BLaER1 treated with 17β-estradiol and CSF1 and Interleukin-3, amounts not matched to agents 10 nM and 100 nM (cell line): ENCODE results near the gene PRKD1.

ENCODE experiments used
- H3K27ac ChIP-seq, 11 experiments: shearing (Covaris generic); formaldehyde crosslinking; 2 replicates each; pipeline ENCODE4 v1.8.1; 2022
- H3K27me3 ChIP-seq, 11 experiments: shearing (Covaris generic); formaldehyde crosslinking; 2 replicates each; pipeline ENCODE4 v1.8.1; 2022
- H3K36me3 ChIP-seq, 11 experiments: shearing (Covaris generic); formaldehyde crosslinking; 2 replicates each; pipeline ENCODE4 v1.8.1; 2022
- H3K4me1 ChIP-seq, 10 experiments: shearing (Covaris generic); formaldehyde crosslinking; 2 replicates each; pipeline ENCODE4 v1.8.1; 2022
- H3K4me2 ChIP-seq, 11 experiments: shearing (Covaris generic); formaldehyde crosslinking; 2 replicates each; pipeline ENCODE4 v1.8.1; 2022
- H3K4me3 ChIP-seq, 10 experiments: shearing (Covaris generic); formaldehyde crosslinking; 2 replicates each; pipeline ENCODE4 v1.8.1; 2022
- H3K9ac ChIP-seq, 11 experiments: shearing (Covaris generic); formaldehyde crosslinking; 2 replicates each; pipeline ENCODE4 v1.8.1; 2022
- H3K9me3 ChIP-seq, 11 experiments: shearing (Covaris generic); formaldehyde crosslinking; replicated peaks in 1 of 11; 2 replicates each; pipeline ENCODE4 v1.8.1; 2022
- H4K20me1 ChIP-seq, 11 experiments: shearing (Covaris generic); formaldehyde crosslinking; 2 replicates each; pipeline ENCODE4 v1.8.1; 2022
- Cebpa-rat ChIP-seq, 11 experiments: shearing (Covaris generic); IDR thresholded peaks; 2 replicates each; pipeline ENCODE4 v1.8.1; 2022

PRKD1 gene

GRCh38 chr14:29687866-29688265 is 239.8 kb downstream of the PRKD1 start:
- no peaks in the 10 kb centered on the region for H3K27me3 ChIP-seq
- TF ChIP-seq Cebpa-rat (IDR thresholded peaks at IDR 0.05) = no peak
- no peak overlapping the region for H3K4me2 ChIP-seq
- no peaks in the 10 kb centered on the region for H3K36me3 ChIP-seq
- no peaks in the 10 kb centered on the region for H3K4me1 ChIP-seq
- peaks cover 0 to 5% (median 0%) of the 10 kb centered on the region in 11 experiments; a peak in 2 of 22 replicates for H3K9me3 ChIP-seq
- H3K27ac ChIP-seq = no peak overlapping the region
- no peaks in the 10 kb centered on the region for H4K20me1 ChIP-seq
- no peak overlapping the region for H3K4me3 ChIP-seq
- H3K9ac ChIP-seq = no peak overlapping the region

- Histone ChIP-seq H3K4me2 (no peak overlapping the region), H3K27me3 (no peaks in the 10 kb centered on the region), H3K9me3 (peaks cover 0 to 5% (median 0%) of the 10 kb centered on the region in 11 experiments; a peak in 2 of 22 replicates), H4K20me1 (no peaks in the 10 kb centered on the region), H3K36me3 (no peaks in the 10 kb centered on the region), H3K9ac (no peak overlapping the region), H3K4me3 (no peak overlapping the region), H3K27ac (no peak overlapping the region), H3K4me1 (no peaks in the 10 kb centered on the region)
- TF ChIP-seq Cebpa-rat (IDR thresholded peaks at IDR 0.05) = no peak
These were observed 240.4 kb downstream of the PRKD1 start for GRCh38 chr14:29687071-29687765.

DNA sequence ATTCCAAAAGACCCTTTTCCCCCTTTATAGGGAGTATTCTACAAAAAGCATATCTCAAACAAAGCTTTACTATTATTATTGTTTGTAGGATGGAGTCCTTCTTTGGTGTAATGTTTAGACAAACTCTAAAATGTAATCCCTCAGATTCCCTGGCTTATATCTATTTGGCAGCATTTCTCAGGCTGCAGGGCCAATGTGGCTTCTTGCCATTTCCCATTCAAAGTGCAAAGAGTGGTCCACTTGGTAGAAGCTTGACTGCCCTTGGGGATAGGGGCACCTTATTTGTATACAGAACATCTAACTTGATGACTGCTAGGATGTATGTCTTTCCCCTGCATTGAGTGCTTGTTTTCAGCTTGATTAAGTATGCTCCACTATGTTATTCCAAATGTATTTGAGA is 242.7 kb downstream of the PRKD1 start:
- no peaks in the 10 kb centered on the region for H3K36me3 ChIP-seq
- no peak overlapping the region for H3K4me2 ChIP-seq
- TF ChIP-seq Cebpa-rat (IDR thresholded peaks at IDR 0.05) = no peak
- H3K27me3 ChIP-seq = no peaks in the 10 kb centered on the region
- H4K20me1 ChIP-seq = no peaks in the 10 kb centered on the region
- H3K27ac ChIP-seq = no peak overlapping the region
- H3K4me3 ChIP-seq = no peak overlapping the region
- peaks cover 0 to 5% (median 0%) of the 10 kb centered on the region in 11 experiments; a peak in 2 of 22 replicates for H3K9me3 ChIP-seq
- H3K9ac ChIP-seq = no peak overlapping the region
- H3K4me1 ChIP-seq = no peaks in the 10 kb centered on the region

DNA sequence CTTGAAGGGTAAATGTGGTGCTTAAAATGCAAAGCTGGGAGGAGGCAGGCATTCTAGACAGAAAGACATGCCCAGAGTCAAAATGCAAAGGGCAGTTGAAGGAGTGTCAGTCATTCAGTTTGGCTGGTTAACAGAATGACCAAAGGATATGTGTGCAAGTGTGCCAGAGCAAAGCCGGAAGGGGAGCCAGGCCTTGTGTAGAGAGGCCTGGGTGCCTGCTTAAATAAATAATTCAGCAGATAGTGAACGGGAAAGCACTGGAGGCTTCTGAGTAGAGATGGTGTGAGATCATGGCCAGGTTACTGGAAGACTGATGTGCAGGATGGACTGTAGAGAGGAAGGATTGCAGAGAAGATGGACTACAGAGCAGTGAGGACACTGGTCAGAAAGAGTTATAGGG is 244.9 kb downstream of the PRKD1 start:
- no peak for TF ChIP-seq Cebpa-rat (IDR thresholded peaks at IDR 0.05)
- no peaks in the 10 kb centered on the region for H3K36me3 ChIP-seq
- H4K20me1 ChIP-seq = no peaks in the 10 kb centered on the region
- no peaks in the 10 kb centered on the region for H3K9me3 ChIP-seq
- H3K9ac ChIP-seq = no peak overlapping the region
- H3K4me2 ChIP-seq = no peak overlapping the region
- H3K27me3 ChIP-seq = no peaks in the 10 kb centered on the region
- no peak overlapping the region for H3K27ac ChIP-seq
- H3K4me3 ChIP-seq = no peak overlapping the region
- no peaks in the 10 kb centered on the region for H3K4me1 ChIP-seq

DNA sequence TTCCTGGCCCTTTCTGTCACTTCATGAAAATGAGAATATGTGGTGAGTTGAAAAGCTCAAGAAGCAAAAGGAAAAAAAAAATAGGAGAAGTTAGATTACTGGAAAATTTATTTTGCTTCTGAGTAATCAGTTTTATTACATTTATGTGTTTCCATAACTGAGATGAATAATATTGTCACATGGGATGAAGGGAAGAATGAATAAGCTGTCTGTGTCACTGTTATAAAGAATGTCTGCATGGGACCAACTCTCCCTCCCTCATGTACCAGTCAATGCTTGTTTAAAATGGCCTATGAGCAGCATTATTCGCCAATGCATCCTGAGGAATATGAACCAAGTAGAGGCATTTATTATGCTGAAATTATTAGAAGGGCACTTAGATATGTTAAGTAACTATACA is 246.3 kb downstream of the PRKD1 start:
- TF ChIP-seq Cebpa-rat (IDR thresholded peaks at IDR 0.05) = no peak
- no peak overlapping the region for H3K4me3 ChIP-seq
- H3K27ac ChIP-seq = no peak overlapping the region
- no peak overlapping the region for H3K4me2 ChIP-seq
- H3K9ac ChIP-seq = no peak overlapping the region
- no peaks in the 10 kb centered on the region for H3K27me3 ChIP-seq
- H3K4me1 ChIP-seq = no peaks in the 10 kb centered on the region
- H3K9me3 ChIP-seq = no peaks in the 10 kb centered on the region
- no peaks in the 10 kb centered on the region for H3K36me3 ChIP-seq
- H4K20me1 ChIP-seq = no peaks in the 10 kb centered on the region

DNA sequence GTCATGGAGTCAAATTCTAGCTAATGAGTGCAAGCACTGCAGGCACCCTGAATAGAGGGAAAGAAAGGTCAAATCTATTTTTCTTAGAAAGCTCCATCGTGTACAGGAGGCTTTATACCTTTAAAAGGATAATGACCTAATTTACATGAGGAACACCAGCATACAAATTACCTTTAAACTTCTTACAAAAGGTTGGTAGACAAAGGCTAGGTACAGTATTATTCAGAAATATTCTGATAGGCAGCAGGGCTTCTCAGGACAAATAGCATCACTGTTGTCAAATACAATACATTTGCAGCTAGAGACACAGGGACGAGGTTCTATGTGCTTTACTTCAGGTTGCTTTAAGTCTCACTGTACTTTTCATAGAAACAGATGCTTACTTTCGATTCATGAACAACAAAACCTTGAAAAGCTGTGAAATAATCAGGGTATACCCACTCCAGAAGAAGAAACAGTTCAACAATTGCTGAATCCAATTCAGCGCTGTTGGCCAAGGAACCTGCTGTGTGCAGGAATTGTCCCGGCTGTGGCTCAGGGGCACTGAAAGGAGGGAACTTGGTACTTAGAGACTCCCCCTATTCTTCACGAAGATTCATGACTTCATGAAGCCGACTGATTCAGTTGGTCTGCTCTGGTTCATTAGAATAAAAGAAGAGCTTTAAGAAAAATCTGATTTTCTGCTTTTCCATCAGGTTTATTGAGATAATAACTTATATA is 252.9 kb downstream of the PRKD1 start:
- H3K36me3 ChIP-seq = no peaks in the 10 kb centered on the region
- no peaks in the 10 kb centered on the region for H3K4me1 ChIP-seq
- no peak overlapping the region for H3K4me2 ChIP-seq
- no peaks in the 10 kb centered on the region for H3K9me3 ChIP-seq
- no peak overlapping the region for H3K4me3 ChIP-seq
- H3K27me3 ChIP-seq = no peaks in the 10 kb centered on the region
- H3K27ac ChIP-seq = no peak overlapping the region
- no peak overlapping the region for H3K9ac ChIP-seq
- TF ChIP-seq Cebpa-rat (IDR thresholded peaks at IDR 0.05) = no peak
- no peaks in the 10 kb centered on the region for H4K20me1 ChIP-seq

GRCh38 chr14:29672831-29673230 is 254.8 kb downstream of the PRKD1 start:
- H3K4me2 ChIP-seq = no peak overlapping the region
- no peak overlapping the region for H3K4me3 ChIP-seq
- H3K36me3 ChIP-seq = no peaks in the 10 kb centered on the region
- no peaks in the 10 kb centered on the region for H4K20me1 ChIP-seq
- H3K27me3 ChIP-seq = no peaks in the 10 kb centered on the region
- no peaks in the 10 kb centered on the region for H3K9me3 ChIP-seq
- H3K9ac ChIP-seq = no peak overlapping the region
- no peaks in the 10 kb centered on the region for H3K4me1 ChIP-seq
- no peak for TF ChIP-seq Cebpa-rat (IDR thresholded peaks at IDR 0.05)
- H3K27ac ChIP-seq = no peak overlapping the region

DNA sequence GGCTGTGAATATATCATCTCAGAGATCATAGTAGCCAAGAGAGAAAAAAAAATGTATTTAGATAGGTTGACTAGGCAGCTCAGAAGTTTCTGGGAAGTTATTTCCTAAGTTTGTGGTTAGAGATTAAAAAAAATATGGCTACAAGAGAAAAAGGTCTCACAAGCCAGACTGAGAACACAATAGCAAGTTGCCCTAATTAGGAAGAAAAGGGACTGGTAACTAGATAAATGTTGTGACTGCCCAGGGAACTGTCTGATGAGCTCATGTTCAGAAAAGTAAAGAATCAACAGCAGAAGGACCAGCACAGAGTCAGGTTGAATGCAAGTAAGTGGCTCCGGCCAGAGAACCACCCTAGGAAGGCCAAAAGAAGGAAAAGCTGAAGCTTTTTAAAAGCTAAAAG is 256.6 kb downstream of the PRKD1 start:
- Histone ChIP-seq H3K4me2 (no peak overlapping the region), H3K4me1 (no peaks in the 10 kb centered on the region), H3K4me3 (no peak overlapping the region), H3K36me3 (no peaks in the 10 kb centered on the region), H3K9me3 (no peaks in the 10 kb centered on the region), H3K27me3 (no peaks in the 10 kb centered on the region), H4K20me1 (no peaks in the 10 kb centered on the region), H3K9ac (no peak overlapping the region), H3K27ac (no peak overlapping the region)
- TF ChIP-seq Cebpa-rat (IDR thresholded peaks at IDR 0.05) = no peak

DNA sequence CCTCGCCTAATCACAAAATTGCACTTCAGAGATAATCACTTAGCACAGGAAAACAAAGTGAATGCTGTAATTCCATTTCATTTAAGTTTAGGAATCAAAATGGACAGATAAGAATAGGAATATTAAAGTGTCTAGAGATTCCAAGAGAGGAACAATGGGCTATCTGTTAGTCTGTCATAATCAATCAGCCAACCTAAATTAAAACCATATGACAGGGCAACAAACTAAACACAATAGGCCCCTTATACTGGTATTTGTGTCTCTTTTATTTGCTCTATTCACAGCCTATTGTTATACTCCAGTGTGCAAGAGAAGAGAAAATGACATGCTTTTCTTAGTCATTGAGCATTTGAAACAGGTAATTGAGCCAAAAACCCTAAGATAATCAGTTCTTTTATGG is 259.4 kb downstream of the PRKD1 start:
- H3K4me2 ChIP-seq = no peak overlapping the region
- no peaks in the 10 kb centered on the region for H3K36me3 ChIP-seq
- no peaks in the 10 kb centered on the region for H4K20me1 ChIP-seq
- TF ChIP-seq Cebpa-rat (IDR thresholded peaks at IDR 0.05) = no peak
- no peak overlapping the region for H3K9ac ChIP-seq
- H3K27ac ChIP-seq = no peak overlapping the region
- peaks cover 0 to 3% (median 0%) of the 10 kb centered on the region in 10 experiments; a peak in 1 of 20 replicates for H3K4me1 ChIP-seq
- H3K9me3 ChIP-seq = no peaks in the 10 kb centered on the region
- H3K4me3 ChIP-seq = no peak overlapping the region
- H3K27me3 ChIP-seq = no peaks in the 10 kb centered on the region

- Histone ChIP-seq H3K9me3 (no peaks in the 10 kb centered on the region), H3K4me2 (no peak overlapping the region), H3K4me1 (peaks cover 0 to 3% (median 0%) of the 10 kb centered on the region in 10 experiments; a peak in 1 of 20 replicates), H4K20me1 (no peaks in the 10 kb centered on the region), H3K4me3 (no peak overlapping the region), H3K27ac (no peak overlapping the region), H3K9ac (no peak overlapping the region), H3K36me3 (no peaks in the 10 kb centered on the region), H3K27me3 (no peaks in the 10 kb centered on the region)
- no peak for TF ChIP-seq Cebpa-rat (IDR thresholded peaks at IDR 0.05)
These were observed 263.1 kb downstream of the PRKD1 start for GRCh38 chr14:29664515-29664914.
